ENCODE measurements around the gene MPHOSPH9.

Gene MPHOSPH9

DNA sequence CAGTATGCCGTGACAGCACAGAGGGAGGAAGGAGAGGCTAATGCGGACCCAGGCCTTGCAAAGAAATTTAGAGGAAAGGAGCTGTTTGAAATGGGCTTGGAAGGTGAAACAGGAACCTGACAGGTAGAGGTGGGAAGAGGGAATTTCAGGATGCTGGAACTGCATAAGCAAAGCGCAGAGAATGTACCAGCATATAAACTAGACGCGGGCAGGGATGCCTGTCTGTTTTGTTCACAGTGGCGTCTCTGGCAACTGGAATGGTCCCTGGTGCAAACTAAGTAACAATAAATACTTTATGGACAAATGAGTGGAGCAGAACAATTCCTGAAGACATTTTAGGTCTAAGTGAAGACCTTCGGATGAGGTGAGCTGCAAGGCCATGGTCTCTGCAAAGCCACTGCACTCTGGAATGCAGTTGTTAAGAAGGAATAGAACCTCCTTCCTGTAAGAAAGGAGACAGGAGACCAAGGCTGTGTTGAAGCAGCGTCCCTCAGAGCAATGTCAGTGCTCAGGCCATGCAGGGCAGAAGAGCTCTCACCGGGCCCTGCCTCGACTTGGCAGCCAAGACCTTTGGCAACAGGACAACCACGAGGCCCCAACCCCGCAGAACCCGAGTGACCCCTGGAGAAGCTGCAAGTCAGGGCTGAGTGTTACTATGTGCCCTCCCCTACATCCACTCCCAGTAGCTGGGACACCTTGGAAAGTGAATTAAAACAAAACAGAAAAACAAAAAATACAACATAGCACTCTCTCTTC, 124.8 kb downstream of the MPHOSPH9 start (continued):
- TF ChIP-seq CSRNP3 (CRISPR knock-in tag; IDR thresholded peaks at IDR 0.05) (no peak), PPARA (CRISPR knock-in tag; IDR thresholded peaks at IDR 0.05; ENCODE audit: borderline replicate concordance) (no peak), SNAI2 (CRISPR knock-in tag; IDR thresholded peaks at IDR 0.05) (no peak)

DNA sequence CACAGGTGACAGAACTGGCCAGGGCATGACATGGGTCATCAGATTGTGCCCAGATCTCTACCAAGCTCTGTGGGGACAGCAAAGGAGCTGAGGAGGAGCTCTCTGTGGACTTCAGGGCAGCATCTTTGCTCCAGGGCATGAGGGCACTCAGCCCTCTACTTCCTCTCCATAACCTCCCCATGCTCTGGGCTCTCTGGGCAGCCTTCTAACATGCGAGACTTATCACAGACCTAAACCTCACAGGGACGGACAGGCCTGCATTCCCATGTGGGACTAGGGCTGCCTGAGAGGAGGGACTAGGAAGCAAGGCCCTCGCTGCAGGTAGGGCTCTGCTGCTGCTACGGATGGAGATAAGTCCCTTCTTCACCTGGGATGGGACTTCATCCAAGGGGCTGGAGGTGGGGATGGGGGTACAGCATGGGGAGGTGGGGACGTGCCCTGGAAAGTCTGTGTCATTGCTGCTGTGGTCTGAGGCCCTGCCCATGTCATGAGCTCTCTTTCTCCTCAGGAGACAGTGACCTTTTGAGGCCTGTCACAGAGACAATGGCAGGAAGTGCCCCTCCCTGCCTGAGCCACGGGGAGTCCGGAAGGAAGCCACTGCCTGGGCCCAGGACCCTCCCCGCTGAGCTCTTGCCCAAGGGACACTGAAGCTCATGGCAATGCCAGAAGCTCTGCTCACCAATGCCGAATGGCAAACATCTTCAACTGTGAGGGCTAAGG, 126.1 kb downstream of the MPHOSPH9 start:
- ATAC-seq = no peak
- no peak for TF ChIP-seq PATZ1 (CRISPR knock-in tag; IDR thresholded peaks at IDR 0.05; ENCODE audit: borderline replicate concordance)
- TF ChIP-seq OSR1 (CRISPR knock-in tag; IDR thresholded peaks at IDR 0.05) = no peak
- TF ChIP-seq BACH2 (CRISPR knock-in tag; IDR thresholded peaks at IDR 0.05; ENCODE audit: borderline replicate concordance) = no peak
- TF ChIP-seq CSDC2 (CRISPR knock-in tag; IDR thresholded peaks at IDR 0.05) = no peak
- TF ChIP-seq RARB (CRISPR knock-in tag; IDR thresholded peaks at IDR 0.05) = no peak
- TF ChIP-seq ZFP30 (CRISPR knock-in tag; IDR thresholded peaks at IDR 0.05) = no peak

GRCh38 chr12:123105211-123105826, 127.6 kb downstream of the MPHOSPH9 start:
- no peak for ATAC-seq
- no peak for TF ChIP-seq TCF4 (CRISPR knock-in tag; IDR thresholded peaks at IDR 0.05; ENCODE audit: borderline replicate concordance)
- no peak for TF ChIP-seq GLIS3 (CRISPR knock-in tag; IDR thresholded peaks at IDR 0.05)
- no peak for TF ChIP-seq CSDC2 (CRISPR knock-in tag; IDR thresholded peaks at IDR 0.05)
- TF ChIP-seq ZC3H10 (CRISPR knock-in tag; IDR thresholded peaks at IDR 0.05) = no peak
- no peak for TF ChIP-seq ZNF70 (CRISPR knock-in tag; IDR thresholded peaks at IDR 0.05)
- TF ChIP-seq ZNF565 (CRISPR knock-in tag; conservative IDR thresholded peaks at IDR 0.05; ENCODE audit: low read depth) = no peak
- TF ChIP-seq ZFP3 (CRISPR knock-in tag; IDR thresholded peaks at IDR 0.05) = no peak
- no peak for TF ChIP-seq ZFP30 (CRISPR knock-in tag; IDR thresholded peaks at IDR 0.05)
- TF ChIP-seq TOX (CRISPR knock-in tag; IDR thresholded peaks at IDR 0.05; ENCODE audit: borderline replicate concordance) = no peak
- no peak for TF ChIP-seq PATZ1 (CRISPR knock-in tag; IDR thresholded peaks at IDR 0.05; ENCODE audit: borderline replicate concordance)
- no peak for TF ChIP-seq SNAI2 (CRISPR knock-in tag; IDR thresholded peaks at IDR 0.05)
- TF ChIP-seq, protein P1, sequence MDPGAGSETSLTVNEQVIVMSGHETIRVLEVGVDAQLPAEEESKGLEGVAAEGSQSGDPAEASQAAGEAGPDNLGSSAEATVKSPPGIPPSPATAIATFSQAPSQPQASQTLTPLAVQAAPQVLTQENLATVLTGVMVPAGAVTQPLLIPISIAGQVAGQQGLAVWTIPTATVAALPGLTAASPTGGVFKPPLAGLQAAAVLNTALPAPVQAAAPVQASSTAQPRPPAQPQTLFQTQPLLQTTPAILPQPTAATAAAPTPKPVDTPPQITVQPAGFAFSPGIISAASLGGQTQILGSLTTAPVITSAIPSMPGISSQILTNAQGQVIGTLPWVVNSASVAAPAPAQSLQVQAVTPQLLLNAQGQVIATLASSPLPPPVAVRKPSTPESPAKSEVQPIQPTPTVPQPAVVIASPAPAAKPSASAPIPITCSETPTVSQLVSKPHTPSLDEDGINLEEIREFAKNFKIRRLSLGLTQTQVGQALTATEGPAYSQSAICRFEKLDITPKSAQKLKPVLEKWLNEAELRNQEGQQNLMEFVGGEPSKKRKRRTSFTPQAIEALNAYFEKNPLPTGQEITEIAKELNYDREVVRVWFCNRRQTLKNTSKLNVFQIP (CRISPR knock-in tag; IDR thresholded peaks at IDR 0.05; ENCODE audit: borderline replicate concordance, low read depth) = no peak
- TF ChIP-seq OSR1 (CRISPR knock-in tag; IDR thresholded peaks at IDR 0.05) = no peak
- TF ChIP-seq ESRRG (CRISPR knock-in tag; IDR thresholded peaks at IDR 0.05) = no peak
- TF ChIP-seq ZNF8 (CRISPR knock-in tag; IDR thresholded peaks at IDR 0.05) = no peak
- no peak for TF ChIP-seq BACH2 (CRISPR knock-in tag; IDR thresholded peaks at IDR 0.05; ENCODE audit: borderline replicate concordance)
- no peak for TF ChIP-seq PPARA (CRISPR knock-in tag; IDR thresholded peaks at IDR 0.05; ENCODE audit: borderline replicate concordance)

DNA sequence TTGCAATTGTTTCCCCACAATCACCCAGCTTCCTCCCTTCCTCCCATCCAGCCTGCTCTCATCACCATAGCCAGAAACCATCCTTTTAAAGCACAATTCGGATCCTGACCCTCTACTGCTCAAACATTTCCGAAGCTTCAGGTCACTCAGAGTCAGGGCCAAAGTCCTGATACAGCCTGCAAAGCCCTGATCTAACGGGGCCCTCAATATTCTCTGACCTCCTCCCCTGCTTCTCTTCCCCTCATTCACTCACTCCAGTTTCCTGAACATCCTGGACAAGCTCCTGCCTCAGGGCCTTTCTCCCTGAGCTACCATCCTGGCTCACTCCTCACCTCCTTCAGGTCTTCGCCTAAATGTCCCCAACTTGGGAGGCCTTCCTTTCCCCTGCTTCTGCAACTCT, 128.1 kb downstream of the MPHOSPH9 start:
- no peak for ATAC-seq
- TF ChIP-seq ZC3H10 (CRISPR knock-in tag; IDR thresholded peaks at IDR 0.05) (no peak), BACH2 (CRISPR knock-in tag; IDR thresholded peaks at IDR 0.05; ENCODE audit: borderline replicate concordance) (no peak), ZNF8 (CRISPR knock-in tag; IDR thresholded peaks at IDR 0.05) (no peak), CSDC2 (CRISPR knock-in tag; IDR thresholded peaks at IDR 0.05) (no peak), ZNF70 (CRISPR knock-in tag; IDR thresholded peaks at IDR 0.05) (no peak), GLIS3 (CRISPR knock-in tag; IDR thresholded peaks at IDR 0.05) (no peak), TOX (CRISPR knock-in tag; IDR thresholded peaks at IDR 0.05; ENCODE audit: borderline replicate concordance) (no peak), CREB5 (CRISPR knock-in tag; IDR thresholded peaks at IDR 0.05; ENCODE audit: low read depth) (no peak), ZNF565 (CRISPR knock-in tag; conservative IDR thresholded peaks at IDR 0.05; ENCODE audit: low read depth) (no peak), SNAI2 (CRISPR knock-in tag; IDR thresholded peaks at IDR 0.05) (no peak), OSR1 (CRISPR knock-in tag; IDR thresholded peaks at IDR 0.05) (no peak)
- TF ChIP-seq, protein P2, sequence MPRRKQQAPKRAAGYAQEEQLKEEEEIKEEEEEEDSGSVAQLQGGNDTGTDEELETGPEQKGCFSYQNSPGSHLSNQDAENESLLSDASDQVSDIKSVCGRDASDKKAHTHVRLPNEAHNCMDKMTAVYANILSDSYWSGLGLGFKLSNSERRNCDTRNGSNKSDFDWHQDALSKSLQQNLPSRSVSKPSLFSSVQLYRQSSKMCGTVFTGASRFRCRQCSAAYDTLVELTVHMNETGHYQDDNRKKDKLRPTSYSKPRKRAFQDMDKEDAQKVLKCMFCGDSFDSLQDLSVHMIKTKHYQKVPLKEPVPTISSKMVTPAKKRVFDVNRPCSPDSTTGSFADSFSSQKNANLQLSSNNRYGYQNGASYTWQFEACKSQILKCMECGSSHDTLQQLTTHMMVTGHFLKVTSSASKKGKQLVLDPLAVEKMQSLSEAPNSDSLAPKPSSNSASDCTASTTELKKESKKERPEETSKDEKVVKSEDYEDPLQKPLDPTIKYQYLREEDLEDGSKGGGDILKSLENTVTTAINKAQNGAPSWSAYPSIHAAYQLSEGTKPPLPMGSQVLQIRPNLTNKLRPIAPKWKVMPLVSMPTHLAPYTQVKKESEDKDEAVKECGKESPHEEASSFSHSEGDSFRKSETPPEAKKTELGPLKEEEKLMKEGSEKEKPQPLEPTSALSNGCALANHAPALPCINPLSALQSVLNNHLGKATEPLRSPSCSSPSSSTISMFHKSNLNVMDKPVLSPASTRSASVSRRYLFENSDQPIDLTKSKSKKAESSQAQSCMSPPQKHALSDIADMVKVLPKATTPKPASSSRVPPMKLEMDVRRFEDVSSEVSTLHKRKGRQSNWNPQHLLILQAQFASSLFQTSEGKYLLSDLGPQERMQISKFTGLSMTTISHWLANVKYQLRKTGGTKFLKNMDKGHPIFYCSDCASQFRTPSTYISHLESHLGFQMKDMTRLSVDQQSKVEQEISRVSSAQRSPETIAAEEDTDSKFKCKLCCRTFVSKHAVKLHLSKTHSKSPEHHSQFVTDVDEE (CRISPR knock-in tag; IDR thresholded peaks at IDR 0.05) = no peak

Data from SK-N-SH treated with all-trans-retinoic acid at 6 μM for 48 hours (cell line).